ENCODE results near the gene FEM1A. TPM values are rescaled to one million over a fixed set of nuclear protein-coding genes. Genes with fewer than 3 reads are reported as not detected.

Gene FEM1A
- total and polyA plus RNA-seq, 2 donors (not counting 3 experiments of a cell fraction or from before 2014, with no cell fraction given), result 5.1 to 11.4 TPM

DNA sequence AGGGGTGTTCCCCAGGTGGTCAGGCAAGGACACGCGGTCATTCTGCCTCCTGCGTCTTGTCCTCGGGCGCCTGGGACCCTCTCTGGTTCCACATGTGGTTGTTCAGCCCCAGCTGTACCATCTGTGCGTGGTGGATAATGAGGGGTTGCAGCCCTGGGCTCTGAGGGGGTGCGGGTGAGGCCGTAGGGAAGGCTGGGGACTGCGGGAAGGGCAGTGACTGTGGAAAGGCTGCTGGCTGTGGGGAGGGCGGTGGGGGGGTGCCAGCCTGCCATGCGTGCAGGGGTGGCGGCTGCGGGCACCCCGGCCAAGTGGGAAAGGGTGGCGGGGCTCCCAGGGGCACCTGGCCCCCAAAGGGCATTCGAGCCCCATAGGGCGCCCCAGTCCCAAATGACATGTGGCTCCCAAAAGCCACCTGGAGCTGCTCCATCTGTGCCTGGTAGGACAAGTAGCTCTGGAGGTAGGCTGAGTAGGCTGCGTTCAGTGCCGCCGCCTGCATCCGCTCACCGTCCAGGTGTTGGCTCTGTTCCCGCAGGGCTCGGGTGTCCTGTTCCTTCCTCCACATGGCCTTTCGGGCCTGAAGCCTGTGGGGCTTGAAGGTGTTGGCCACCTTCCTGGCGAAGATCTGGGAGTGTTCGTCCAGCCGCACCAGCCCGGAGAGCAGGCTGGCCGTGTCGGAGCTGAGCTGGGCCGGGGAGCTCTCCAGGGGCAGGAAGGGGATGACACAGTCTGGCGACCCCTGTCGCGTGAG lies 24.8 kb downstream of the FEM1A start:
- Histone ChIP-seq H3K4me1 (ENCODE audit: control insufficient read depth, extremely low read depth, insufficient read depth, low read length) (peaks cover 5% of the 10 kb centered on the region), H4K20me1 (replicated peaks; ENCODE audit: control insufficient read depth, extremely low read depth, insufficient read depth, low read length) (no peaks in the 10 kb centered on the region), H3K4me2 (ENCODE audit: insufficient read depth, low read length) (no peak overlapping the region), H2AFZ (ENCODE audit: low read depth, low read length) (no peak overlapping the region), H3K27ac (ENCODE audit: insufficient read depth, low read depth, low read length) (no peak overlapping the region), H3K9me3 (replicated peaks; ENCODE audit: control insufficient read depth, insufficient read depth, low read length) (no peaks in the 10 kb centered on the region), H3K9me1 (replicated peaks; ENCODE audit: control insufficient read depth, extremely low read depth, insufficient read depth, low read length) (no peaks in the 10 kb centered on the region), H3K36me3 (ENCODE audit: control insufficient read depth in 2 of 2, extremely low read depth in 1 of 2, insufficient read depth in 2 of 2, low read length in 2 of 2) (peaks cover 0 to 13% of the 10 kb centered on the region in 2 experiments), H3K27me3 (ENCODE audit: control insufficient read depth in 2 of 2, insufficient read depth in 2 of 2, low read length in 2 of 2) (no peaks in the 10 kb centered on the region), H3K9ac (replicated peaks; ENCODE audit: extremely low read depth, insufficient read depth, low read length) (no peak overlapping the region), H3K79me2 (ENCODE audit: control insufficient read depth, insufficient read depth, low read length) (no peaks in the 10 kb centered on the region), H3K4me3 (replicated peaks in 1 of 3; ENCODE audit: insufficient read depth in 1 of 3, low read depth in 1 of 3, low read length in 3 of 3) (no peak overlapping the region)
- dilution Hi-C loops (cut with MboI; ENCODE audit: extremely low pct_ligation_motif_present, low sequenced_read_pairs) (no loop called here), intact Hi-C loops (cut with micrococcal nuclease) (no loop called here)
- DNase-seq (ENCODE audit: low read depth, low spot score) (no peak), FAIRE-seq (no peak)
- TF ChIP-seq GATA2 (IDR thresholded peaks at IDR 0.05; ENCODE audit: insufficient read depth, insufficient read length, low read depth, low read length) (no peak), POLR2A (IDR thresholded peaks at IDR 0.05; ENCODE audit: low read depth, low read length) (no peak), EZH2 (IDR thresholded peaks at IDR 0.05; ENCODE audit: borderline replicate concordance, low read depth, low read length, severe bottlenecking) (no peak), MYC (IDR thresholded peaks at IDR 0.05; ENCODE audit: low read depth, low read length) (no peak), JUN (IDR thresholded peaks at IDR 0.05; ENCODE audit: borderline replicate concordance, insufficient read depth, insufficient read length, low read depth) (no peak), CTCF (IDR thresholded peaks at IDR 0.05; ENCODE audit: extremely low read depth in 1 of 2, insufficient read depth in 1 of 2, low read depth in 1 of 2, low read length in 2 of 2) (no peak), FOS (IDR thresholded peaks at IDR 0.05; ENCODE audit: borderline replicate concordance, insufficient read depth, low read length) (no peak), POLR2AphosphoS5 (IDR thresholded peaks at IDR 0.05; ENCODE audit: insufficient read depth, low read depth, low read length) (no peak)
- TF ChIP-seq, protein P1, sequence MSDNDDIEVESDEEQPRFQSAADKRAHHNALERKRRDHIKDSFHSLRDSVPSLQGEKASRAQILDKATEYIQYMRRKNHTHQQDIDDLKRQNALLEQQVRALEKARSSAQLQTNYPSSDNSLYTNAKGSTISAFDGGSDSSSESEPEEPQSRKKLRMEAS (IDR thresholded peaks at IDR 0.05; ENCODE audit: insufficient read depth, insufficient read length), result no peak
- ChIA-PET POLR2A (no interaction called here), CTCF (interaction anchor here (3.5 to 3.6 kb wide), 2 partner anchors 14 to 35 kb away, joined by 20 read pairs; partner anchors contain the start of gene TICAM1)
- BruUV-seq (replicated peaks), result no TSS peak

All from endothelial cell of umbilical vein (primary cell).